Transverse colon (tissue), 4 donors: Measurements from ENCODE around the gene SNX15. TPM values are rescaled to one million over a fixed set of nuclear protein-coding genes. Genes with fewer than 3 reads are reported as not detected.

Experiments
- DNase-seq: peaks from one replicate; pipeline ENCODE4 v3.0.0-alpha.2; 2019
- H3K27ac ChIP-seq, 4 donors: fragments of 200-600 bp; sonication (generic); 2 replicates each; pipeline ENCODE4 v1.5.1; 2016 to 2018; ENCODE audit warnings: inconsistent platforms in 4 of 4
- H3K27me3 ChIP-seq: fragments of 200-600 bp; sonication (generic); 2 replicates; pipeline ENCODE4 v1.5.1; 2017; ENCODE audit warnings: inconsistent platforms
- H3K36me3 ChIP-seq, 4 donors: fragments of 200-600 bp; sonication (generic); 2 replicates each; pipeline ENCODE4 v1.5.1; 2017 to 2019; ENCODE audit warnings: inconsistent platforms in 4 of 4
- H3K4me1 ChIP-seq, 4 donors: fragments of 200-600 bp; sonication (generic); 2 replicates each; pipeline ENCODE4 v1.5.1; 2017 to 2020; ENCODE audit warnings: inconsistent platforms in 4 of 4
- H3K4me3 ChIP-seq, 4 donors: fragments of 200-600 bp; sonication (generic); 1 replicate in 1 of 4; 2 replicates in 3 of 4; pipeline versions ENCODE4 v1.5.1 to v1.6.1; 2017 to 2019; ENCODE audit warnings: inconsistent platforms in 4 of 4
- H3K9me3 ChIP-seq, 2 donors: fragments of 200-600 bp; sonication (generic); 2 replicates each; pipeline ENCODE4 v1.5.1; 2017 to 2019; ENCODE audit warnings: inconsistent platforms in 2 of 2
- EP300 ChIP-seq: sonication (generic); formaldehyde crosslinking; IDR thresholded peaks from one replicate; pipeline ENCODE4 v1.6.1; 2017; ENCODE audit warnings: antibody characterized with exemption, low read depth
- POLR2A ChIP-seq: fragments of 450-650 bp; IDR thresholded peaks from one replicate; pipeline ENCODE4 v1.6.1; 2016; ENCODE audit warnings: antibody characterized with exemption, mild to moderate bottlenecking, moderate library complexity
- POLR2AphosphoS5 ChIP-seq, 3 donors: sonication (generic); formaldehyde crosslinking; IDR thresholded peaks; one replicate each; pipeline ENCODE4 v1.6.1; 2016; ENCODE audit warnings: antibody characterized with exemption in 3 of 3
- WGBS, 2 donors: methylation state at CpG; one replicate each; pipeline ENCODE4 v1.1.5; 2018; ENCODE audit warnings: low coverage in 1 of 2; 5-methylcytosine and 5-hydroxymethylcytosine counted together
- in situ Hi-C, 4 donors: fragments of 200-750 bp; cut with MboI; loops; one replicate each; pipeline versions ENCODE4 v1.15.0 to v1.15.1; 2017; ENCODE audit warnings: low sequenced_read_pairs in 3 of 4, low pct_ligation_motif_present in 1 of 4, low pct_unique_long_range_greater_than_20kb in 1 of 4
- intact Hi-C: fragments of 100-400 bp; cut with DNase I; formaldehyde crosslinking; loops from one replicate; pipeline ENCODE4 v1.15.1; 2023; ENCODE audit warnings: low total_unique reads
- total RNA-seq, 4 donors: library from RNA; depleted of rRNA; stranded (reverse); fragments of >200 nt; gene quantifications; one replicate each; pipeline ENCODE4 v1.1.0, GENCODE V29; 2016
- TF ChIP-seq, protein P1 (sequence below), 5 experiments: fragments of 200-600 bp in 3 of 5; fragments of 450-650 bp in 2 of 5; sonication (generic) in 3 of 5; IDR thresholded peaks; 1 replicate in 2 of 5; 2 replicates in 3 of 5; pipeline ENCODE4 v1.5.1; 2016 to 2017; ENCODE audit warnings: antibody characterized with exemption in 5 of 5, inconsistent platforms in 3 of 5, mild to moderate bottlenecking in 2 of 5, moderate library complexity in 1 of 5

SNX15 gene
- total RNA-seq, 4 donors from 2014 or later: 1.9 to 53.3 (median 35.9) TPM

DNA sequence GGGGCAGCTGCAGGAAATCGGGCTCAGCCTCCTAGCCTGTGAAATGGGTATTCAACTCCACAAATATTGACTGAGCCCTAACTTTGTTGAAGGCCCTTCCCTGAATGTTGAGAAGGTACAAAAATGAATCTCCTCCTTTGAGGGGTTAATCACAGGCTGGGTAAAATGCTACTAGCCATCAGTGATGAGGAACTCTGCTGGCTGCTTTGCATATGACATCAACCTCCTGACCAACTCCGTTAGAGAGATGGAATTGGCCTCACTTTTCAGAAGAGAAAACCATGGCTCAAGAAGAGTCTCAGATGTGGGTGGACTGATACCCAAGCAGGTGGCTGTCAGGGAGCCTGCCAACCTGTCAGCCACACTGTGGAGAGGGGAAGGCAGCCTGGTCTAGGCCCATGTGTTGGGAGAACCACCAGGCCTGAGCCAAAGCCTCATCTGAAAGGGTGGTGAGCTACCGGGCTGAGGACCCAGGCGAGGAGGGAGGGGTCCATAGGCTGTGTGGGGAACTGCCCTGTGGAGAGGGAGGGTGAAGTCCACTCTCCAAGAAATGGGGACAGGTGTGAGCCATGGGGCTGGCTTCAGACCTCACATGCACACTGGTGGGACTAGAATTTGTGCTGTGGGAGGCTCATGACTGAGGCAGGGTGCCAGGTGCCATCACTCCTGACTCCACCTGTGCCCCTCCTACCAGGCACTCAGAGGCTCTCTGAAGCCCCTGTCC is 44.8 kb downstream of the SNX15 start:
- H3K27me3 ChIP-seq: no peaks in the 10 kb centered on the region
- H3K4me1 ChIP-seq: no peaks in the 10 kb centered on the region
- no peak for DNase-seq
- in situ Hi-C loops: no loop called here
- H3K4me3 ChIP-seq: no peak overlapping the region
- intact Hi-C loops: no loop called here
- H3K36me3 ChIP-seq: no peaks in the 10 kb centered on the region
- no peaks in the 10 kb centered on the region for H3K9me3 ChIP-seq
- TF ChIP-seq, protein P1, sequence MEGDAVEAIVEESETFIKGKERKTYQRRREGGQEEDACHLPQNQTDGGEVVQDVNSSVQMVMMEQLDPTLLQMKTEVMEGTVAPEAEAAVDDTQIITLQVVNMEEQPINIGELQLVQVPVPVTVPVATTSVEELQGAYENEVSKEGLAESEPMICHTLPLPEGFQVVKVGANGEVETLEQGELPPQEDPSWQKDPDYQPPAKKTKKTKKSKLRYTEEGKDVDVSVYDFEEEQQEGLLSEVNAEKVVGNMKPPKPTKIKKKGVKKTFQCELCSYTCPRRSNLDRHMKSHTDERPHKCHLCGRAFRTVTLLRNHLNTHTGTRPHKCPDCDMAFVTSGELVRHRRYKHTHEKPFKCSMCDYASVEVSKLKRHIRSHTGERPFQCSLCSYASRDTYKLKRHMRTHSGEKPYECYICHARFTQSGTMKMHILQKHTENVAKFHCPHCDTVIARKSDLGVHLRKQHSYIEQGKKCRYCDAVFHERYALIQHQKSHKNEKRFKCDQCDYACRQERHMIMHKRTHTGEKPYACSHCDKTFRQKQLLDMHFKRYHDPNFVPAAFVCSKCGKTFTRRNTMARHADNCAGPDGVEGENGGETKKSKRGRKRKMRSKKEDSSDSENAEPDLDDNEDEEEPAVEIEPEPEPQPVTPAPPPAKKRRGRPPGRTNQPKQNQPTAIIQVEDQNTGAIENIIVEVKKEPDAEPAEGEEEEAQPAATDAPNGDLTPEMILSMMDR (IDR thresholded peaks at IDR 0.05): no peak
- TF ChIP-seq EP300: no peak
- no peak for TF ChIP-seq POLR2AphosphoS5 (IDR thresholded peaks at IDR 0.05)
- no peak for TF ChIP-seq POLR2A
- 59% methylated on average over 4 of the region's 4 CpGs; no CpG with 5 or more reads in 1 of the 2 donors for WGBS, 2 donors
- H3K27ac ChIP-seq: no peak overlapping the region

DNA sequence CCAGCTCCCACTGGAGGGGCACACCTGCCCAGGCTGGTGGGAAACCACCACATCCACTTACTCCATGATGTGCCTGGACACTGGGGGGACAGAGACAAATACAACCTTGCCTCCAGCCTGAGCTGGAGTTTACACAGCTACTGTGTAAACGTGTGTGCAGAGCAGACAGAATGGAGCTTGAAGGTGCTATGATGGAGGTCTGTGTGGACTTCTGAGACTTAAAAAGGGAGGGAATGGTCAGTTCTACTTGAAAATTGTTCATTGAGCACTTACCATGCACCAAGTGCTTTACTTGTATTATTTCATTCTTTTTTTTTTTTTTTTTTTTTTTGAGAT is 45.4 kb downstream of the SNX15 start:
- 42% methylated on average over 1 of the region's 1 CpG; no CpG with 5 or more reads in 1 of the 2 donors for WGBS, 2 donors
- Histone ChIP-seq H3K9me3 (no peaks in the 10 kb centered on the region), H3K36me3 (no peaks in the 10 kb centered on the region), H3K27ac (no peak overlapping the region), H3K4me3 (no peak overlapping the region), H3K27me3 (no peaks in the 10 kb centered on the region), H3K4me1 (no peaks in the 10 kb centered on the region)
- in situ Hi-C loops (no loop called here), intact Hi-C loops (no loop called here)
- no peak for DNase-seq
- no peak for TF ChIP-seq EP300
- no peak for TF ChIP-seq POLR2AphosphoS5 (IDR thresholded peaks at IDR 0.05)

DNA sequence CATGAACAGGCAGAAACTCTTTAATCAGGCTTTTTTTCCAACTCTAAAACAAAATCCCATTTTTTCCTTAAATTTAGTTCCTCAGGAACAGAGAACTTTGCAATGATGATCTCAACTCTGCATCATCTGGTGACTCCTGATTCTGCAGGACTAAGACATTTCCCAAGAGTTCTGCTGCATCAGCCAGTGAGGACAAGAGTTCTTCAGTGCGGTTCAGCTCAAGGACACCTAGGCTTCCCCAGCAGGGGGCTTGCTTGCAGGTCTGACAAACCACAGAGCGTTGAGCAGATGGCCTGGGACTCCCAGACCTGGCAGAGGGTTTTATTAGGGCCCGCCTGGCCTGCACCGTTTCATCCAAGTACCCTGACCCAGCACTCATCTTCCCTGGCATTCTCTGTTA is 50.2 kb downstream of the SNX15 start:
- H3K9me3 ChIP-seq: no peaks in the 10 kb centered on the region
- no peaks in the 10 kb centered on the region for H3K36me3 ChIP-seq
- H3K4me3 ChIP-seq: no peak overlapping the region
- intact Hi-C loops (no loop called here), in situ Hi-C loops (no loop called here)
- 85 to 86% methylated on average over 1 to 4 of the region's 4 CpGs for WGBS, 2 donors
- TF ChIP-seq, protein P1 (IDR thresholded peaks at IDR 0.05): no peak
- TF ChIP-seq EP300 (no peak), POLR2A (no peak)
- peaks cover 0 to 6% (median 3%) of the 10 kb centered on the region in 4 donors for H3K4me1 ChIP-seq
- H3K27me3 ChIP-seq: no peaks in the 10 kb centered on the region
- H3K27ac ChIP-seq: peak overlapping the region in 1 of 4 donors; percentile 23
- no peak for DNase-seq

DNA sequence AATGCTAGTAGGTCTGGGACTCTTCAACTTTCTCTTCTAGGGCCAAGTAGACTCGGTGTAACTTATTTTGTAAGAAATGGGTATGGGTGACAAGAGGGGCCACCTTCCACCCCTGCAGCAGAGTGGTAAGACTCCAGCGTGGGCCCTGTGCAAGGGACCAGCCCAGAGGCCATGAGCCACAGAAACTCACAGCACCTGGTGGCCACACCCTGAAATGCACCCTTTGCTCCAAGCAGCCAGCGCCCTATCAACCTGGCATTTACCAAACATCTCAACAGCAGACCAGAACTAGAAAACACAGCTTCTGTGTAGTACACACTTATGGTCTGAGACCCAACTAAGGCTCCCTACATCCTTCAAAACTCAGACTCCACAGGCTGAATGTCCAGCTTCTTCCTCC is 50.9 kb downstream of the SNX15 start:
- in situ Hi-C loops: no loop called here
- DNase-seq: peak; percentile 86
- Histone ChIP-seq H3K4me1 (peaks cover 0 to 7% (median 4%) of the 10 kb centered on the region in 4 donors), H3K27ac (peak overlapping the region in 3 of 4 donors; percentile 4 to 38 (median 23)), H3K27me3 (no peaks in the 10 kb centered on the region), H3K9me3 (no peaks in the 10 kb centered on the region), H3K4me3 (no peak overlapping the region), H3K36me3 (no peaks in the 10 kb centered on the region)
- intact Hi-C loops: no loop called here
- 37% methylated on average over 3 of the region's 3 CpGs; no CpG with 5 or more reads in 1 of the 2 donors for WGBS, 2 donors
- TF ChIP-seq EP300: no peak
- TF ChIP-seq, protein P1 (IDR thresholded peaks at IDR 0.05): peak; percentile 59 to 90 (median 77)
